HG02885 (cell line): ENCODE data around the gene MYADML2.
"Not testable (repeated sequence)": the region's sequence is repeated elsewhere in the genome, so short reads cannot be mapped to it uniquely, and the experiment has no call there.

Source experiments
- ATAC-seq: cut with Tn5 transposase; IDR thresholded peaks from one replicate; pipeline ENCODE4 v1.9.1; 2021; ENCODE audit warnings: mild to moderate bottlenecking; ENCODE audit not compliant: unreplicated experiment, poor library complexity

The MYADML2 gene

GRCh38 chr17:81960130-81960958 lies 13.3 kb upstream of the MYADML2 start:
- no peak for ATAC-seq

- ATAC-seq: peak; percentile 52
Measured at GRCh38 chr17:81959362-81960129, 12.5 kb upstream of the MYADML2 start.

- ATAC-seq: no peak
Measured at GRCh38 chr17:81958633-81959342, 11.8 kb upstream of the MYADML2 start.

- ATAC-seq: no peak
Measured at GRCh38 chr17:81957691-81958432, 10.8 kb upstream of the MYADML2 start.

GRCh38 chr17:81956607-81957589 lies 9.9 kb upstream of the MYADML2 start:
- ATAC-seq: no peak

- no peak for ATAC-seq
Measured at GRCh38 chr17:81955756-81956544, 8.9 kb upstream of the MYADML2 start.

- ATAC-seq: no peak
Measured at GRCh38 chr17:81955058-81955681, 8.1 kb upstream of the MYADML2 start.

GRCh38 chr17:81954131-81955057 lies 7.4 kb upstream of the MYADML2 start:
- no peak for ATAC-seq

GRCh38 chr17:81953443-81953842 lies 6.4 kb upstream of the MYADML2 start:
- ATAC-seq: not testable (repeated sequence)

GRCh38 chr17:81952792-81953228 lies 5.8 kb upstream of the MYADML2 start:
- no peak for ATAC-seq

- ATAC-seq: no peak
Measured at GRCh38 chr17:81951785-81952684, 5.0 kb upstream of the MYADML2 start.

GRCh38 chr17:81950501-81950900 lies 3.5 kb upstream of the MYADML2 start:
- no peak for ATAC-seq

GRCh38 chr17:81948635-81949378 lies 1.8 kb upstream of the MYADML2 start:
- ATAC-seq: no peak

GRCh38 chr17:81944858-81945257 lies 2.2 kb downstream of the MYADML2 start:
- ATAC-seq: no peak

- no peak for ATAC-seq
Measured at GRCh38 chr17:81942167-81942553, 4.9 kb downstream of the MYADML2 start.
